Prostate gland (tissue), 2 donors: ENCODE results near the gene RBAK. TPM values are rescaled to one million over a fixed set of nuclear protein-coding genes. Genes with fewer than 3 reads are reported as not detected.
"Not testable (repeated sequence)": the region's sequence is repeated elsewhere in the genome, so short reads cannot be mapped to it uniquely, and the experiment has no call there.

Source experiments
- DNase-seq: peaks from one replicate; pipeline ENCODE4 v3.0.0-alpha.2; 2019; ENCODE audit warnings: low spot score
- H3K27ac ChIP-seq, 2 donors: fragments of 200-600 bp; sonication (generic); 2 replicates each; pipeline ENCODE4 v1.5.1; 2017 to 2019
- H3K27me3 ChIP-seq: fragments of 200-600 bp; sonication (generic); replicated peaks from 2 replicates; pipeline ENCODE4 v1.5.1; 2019; ENCODE audit not compliant: insufficient read depth
- H3K36me3 ChIP-seq, 2 donors: fragments of 200-600 bp; sonication (generic); 1 replicate in 1 of 2; 2 replicates in 1 of 2; pipeline versions ENCODE4 v1.5.1 to v1.8.1; 2017 to 2019
- H3K4me1 ChIP-seq: fragments of 200-600 bp; sonication (generic); replicated peaks from 2 replicates; pipeline ENCODE4 v1.5.1; 2019
- H3K4me3 ChIP-seq, 2 donors: fragments of 200-600 bp; sonication (generic); 2 replicates each; pipeline ENCODE4 v1.5.1; 2017 to 2019
- H3K9me3 ChIP-seq: fragments of 200-600 bp; sonication (generic); 2 replicates; pipeline ENCODE4 v1.5.1; 2017
- CTCF ChIP-seq, 4 experiments: fragments of 200-600 bp in 2 of 4; fragments of 450-650 bp in 2 of 4; sonication (generic) in 2 of 4; IDR thresholded peaks; 1 replicate in 3 of 4; 2 replicates in 1 of 4; pipeline ENCODE4 v1.5.1; 2016 to 2019; ENCODE audit warnings: antibody characterized with exemption in 4 of 4, mild to moderate bottlenecking in 2 of 4, moderate library complexity in 2 of 4
- POLR2A ChIP-seq: fragments of 450-650 bp; IDR thresholded peaks from one replicate; pipeline ENCODE4 v1.6.1; 2016; ENCODE audit warnings: antibody characterized with exemption, mild to moderate bottlenecking
- POLR2AphosphoS5 ChIP-seq: sonication (generic); formaldehyde crosslinking; IDR thresholded peaks from one replicate; pipeline ENCODE4 v1.6.1; 2017; ENCODE audit warnings: antibody characterized with exemption
- WGBS: methylation state at CpG from one replicate; pipeline ENCODE4 v1.1.5; 2018; 5-methylcytosine and 5-hydroxymethylcytosine counted together
- intact Hi-C: fragments of 100-400 bp; cut with DNase I; formaldehyde crosslinking; loops from one replicate; pipeline ENCODE4 v1.14.2; 2022
- total RNA-seq, 2 donors: library from RNA; depleted of rRNA; stranded (reverse); fragments of >200 nt; gene quantifications; one replicate each; pipeline ENCODE4 v1.1.0, GENCODE V29; 2016

RBAK gene
- total RNA-seq, 2 donors from 2014 or later: 10.6 to 11.7 TPM

GRCh38 chr7:5041047-5041446, 4.6 kb upstream of the RBAK start:
- no peak overlapping the region for H3K27ac ChIP-seq
- intact Hi-C loops: no loop called here
- no peaks in the 10 kb centered on the region for H3K27me3 ChIP-seq
- H3K9me3 ChIP-seq: no peaks in the 10 kb centered on the region
- no peak for TF ChIP-seq POLR2A
- TF ChIP-seq CTCF (IDR thresholded peaks at IDR 0.05): no peak
- TF ChIP-seq POLR2AphosphoS5: no peak
- H3K36me3 ChIP-seq: no peaks in the 10 kb centered on the region
- H3K4me1 ChIP-seq: no peaks in the 10 kb centered on the region
- H3K4me3 ChIP-seq: no peak overlapping the region
- WGBS: 95% methylated on average over 5 of the region's 5 CpGs
- no peak for DNase-seq

- H3K27ac ChIP-seq: no peak overlapping the region
- TF ChIP-seq POLR2A: no peak
- no peak for TF ChIP-seq CTCF (IDR thresholded peaks at IDR 0.05)
- TF ChIP-seq POLR2AphosphoS5: no peak
- H3K4me1 ChIP-seq: no peaks in the 10 kb centered on the region
- no peaks in the 10 kb centered on the region for H3K9me3 ChIP-seq
- H3K4me3 ChIP-seq: no peak overlapping the region
- 77% methylated on average over 2 of the region's 2 CpGs for WGBS
- DNase-seq: no peak
- no peaks in the 10 kb centered on the region for H3K36me3 ChIP-seq
- intact Hi-C loops: no loop called here
- H3K27me3 ChIP-seq: no peaks in the 10 kb centered on the region
Observed at GRCh38 chr7:5043661-5044060, 2.0 kb upstream of the RBAK start.

GRCh38 chr7:5046397-5046732, 705 bp downstream of the RBAK start:
- peak overlapping the region; percentile 67 to 75 for H3K27ac ChIP-seq
- H3K4me1 ChIP-seq, H3K9me3 ChIP-seq, DNase-seq, H3K36me3 ChIP-seq, intact Hi-C loops, H3K27me3 ChIP-seq: not testable (repeated sequence)
- WGBS: 2% methylated on average over 20 of the region's 20 CpGs
- peak overlapping the region; percentile 89 to 93 for H3K4me3 ChIP-seq

- H3K27ac ChIP-seq, H3K4me1 ChIP-seq, DNase-seq, H3K9me3 ChIP-seq, intact Hi-C loops, H3K4me3 ChIP-seq, H3K36me3 ChIP-seq, H3K27me3 ChIP-seq: not testable (repeated sequence)
- 98% methylated on average over 2 of the region's 2 CpGs for WGBS
Observed at GRCh38 chr7:5047127-5047526, 1.5 kb downstream of the RBAK start.

- Histone ChIP-seq H3K9me3 (no peaks in the 10 kb centered on the region), H3K4me1 (no peaks in the 10 kb centered on the region), H3K27me3 (no peaks in the 10 kb centered on the region), H3K4me3 (no peak overlapping the region), H3K27ac (no peak overlapping the region), H3K36me3 (peaks cover 0 to 5% of the 10 kb centered on the region in 2 donors)
- DNase-seq: no peak
- no peak for TF ChIP-seq POLR2A
- no peak for TF ChIP-seq POLR2AphosphoS5
- TF ChIP-seq CTCF (IDR thresholded peaks at IDR 0.05): no peak
- intact Hi-C loops: no loop called here
- WGBS: 94% methylated on average over 2 of the region's 2 CpGs
Observed at GRCh38 chr7:5050676-5051075, 5.0 kb downstream of the RBAK start.

- H3K27me3 ChIP-seq, H3K36me3 ChIP-seq, H3K4me1 ChIP-seq, intact Hi-C loops, H3K9me3 ChIP-seq, DNase-seq, H3K4me3 ChIP-seq, H3K27ac ChIP-seq: not testable (repeated sequence)
Observed at GRCh38 chr7:5051731-5052130, 6.1 kb downstream of the RBAK start.

- TF ChIP-seq POLR2A: no peak
- TF ChIP-seq POLR2AphosphoS5: no peak
- TF ChIP-seq CTCF (IDR thresholded peaks at IDR 0.05): no peak
- peaks cover 7 to 16% of the 10 kb centered on the region in 2 donors for H3K36me3 ChIP-seq
Observed at GRCh38 chr7:5053175-5053574, 7.5 kb downstream of the RBAK start.

More at GRCh38 chr7:5053175-5053574, 7.5 kb downstream of the RBAK start:
- no peaks in the 10 kb centered on the region for H3K27me3 ChIP-seq
- no peaks in the 10 kb centered on the region for H3K9me3 ChIP-seq
- no peak overlapping the region for H3K4me3 ChIP-seq
- intact Hi-C loops: no loop called here
- WGBS: 93% methylated on average over 1 of the region's 1 CpG
- no peaks in the 10 kb centered on the region for H3K4me1 ChIP-seq
- H3K27ac ChIP-seq: no peak overlapping the region
- no peak for DNase-seq
